Cardiac muscle cell (in vitro differentiated cells and primary cell): ENCODE results near the gene RIMS3. TPM values are rescaled to one million over a fixed set of nuclear protein-coding genes. Genes with fewer than 3 reads are reported as not detected.

Experiments used
- DNase-seq, 2 donors: peaks; one replicate each; pipeline versions ENCODE4 v3.0.0 to v3.0.0-alpha.2; 2010 to 2017; ENCODE audit warnings: low read depth in 1 of 2, low spot score in 1 of 2
- H3K27ac ChIP-seq: fragments of 200-600 bp; sonication (generic); 2 replicates; pipeline ENCODE4 v1.5.1; 2016
- H3K27me3 ChIP-seq: fragments of 200-600 bp; sonication (generic); 2 replicates; pipeline ENCODE4 v1.6.0; 2016; ENCODE audit warnings: control low read depth
- H3K36me3 ChIP-seq: fragments of 200-600 bp; sonication (generic); 2 replicates; pipeline ENCODE4 v1.5.1; 2016; ENCODE audit warnings: control low read depth
- H3K4me1 ChIP-seq: fragments of 200-600 bp; sonication (generic); 2 replicates; pipeline ENCODE4 v1.8.1; 2017; ENCODE audit warnings: low read depth, mild to moderate bottlenecking, mixed run types
- H3K4me3 ChIP-seq: fragments of 200-600 bp; sonication (generic); 2 replicates; pipeline ENCODE4 v1.5.1; 2016; ENCODE audit warnings: mild to moderate bottlenecking
- H3K9me3 ChIP-seq: fragments of 200-600 bp; sonication (generic); 2 replicates; pipeline ENCODE4 v1.5.1; 2017; ENCODE audit warnings: low read depth, mild to moderate bottlenecking, control low read depth
- CTCF ChIP-seq: IDR thresholded peaks from 2 replicates; pipeline ENCODE4 v1.5.1; 2012; ENCODE audit warnings: low read depth, mild to moderate bottlenecking, low read length
- polyA plus RNA-seq: library from polyadenylated mRNA; unstranded; fragments of >200 nt; fragmentation: Nextera tagmentation; extraction: Ambion mirVana; gene quantifications from 2 replicates; pipeline ENCODE4 v1.2.1, GENCODE V29; 2016
- total RNA-seq: library from RNA; depleted of rRNA; stranded (reverse); fragments of >200 nt; gene quantifications from 2 replicates; pipeline ENCODE4 v1.2.3, GENCODE V29; 2016

The RIMS3 gene
- total and polyA plus RNA-seq, 2 experiments from 2014 or later, result 29.7 to 39.3 TPM

GRCh38 chr1:40651138-40651857, 14.2 kb downstream of the RIMS3 start:
- no peak for TF ChIP-seq CTCF
- Histone ChIP-seq H3K4me3 (no peak overlapping the region), H3K27me3 (no peaks in the 10 kb centered on the region), H3K4me1 (peaks cover 16% of the 10 kb centered on the region), H3K9me3 (no peaks in the 10 kb centered on the region), H3K27ac (no peak overlapping the region), H3K36me3 (no peaks in the 10 kb centered on the region)
- peak in 1 of 2 donors; percentile 48 for DNase-seq

- H3K4me1 ChIP-seq, result peaks cover 16% of the 10 kb centered on the region
- DNase-seq, result peak; percentile 18 to 44
Observed at GRCh38 chr1:40650075-40650474, 15.4 kb downstream of the RIMS3 start.

GRCh38 chr1:40649592-40649930, 15.9 kb downstream of the RIMS3 start:
- H3K9me3 ChIP-seq, result no peaks in the 10 kb centered on the region
- H3K27ac ChIP-seq, result no peak overlapping the region
- H3K4me3 ChIP-seq, result no peak overlapping the region
- no peaks in the 10 kb centered on the region for H3K36me3 ChIP-seq
- no peaks in the 10 kb centered on the region for H3K27me3 ChIP-seq
- no peak for DNase-seq
- H3K4me1 ChIP-seq, result peaks cover 16% of the 10 kb centered on the region
- TF ChIP-seq CTCF, result no peak

More at GRCh38 chr1:40650075-40650474, 15.4 kb downstream of the RIMS3 start:
- no peaks in the 10 kb centered on the region for H3K27me3 ChIP-seq
- peak; percentile 43 for TF ChIP-seq CTCF
- H3K36me3 ChIP-seq, result no peaks in the 10 kb centered on the region
- no peaks in the 10 kb centered on the region for H3K9me3 ChIP-seq
- H3K4me3 ChIP-seq, result no peak overlapping the region
- H3K27ac ChIP-seq, result no peak overlapping the region

- TF ChIP-seq CTCF, result no peak
- Histone ChIP-seq H3K27me3 (no peaks in the 10 kb centered on the region), H3K9me3 (no peaks in the 10 kb centered on the region), H3K27ac (no peak overlapping the region), H3K36me3 (no peaks in the 10 kb centered on the region), H3K4me3 (no peak overlapping the region), H3K4me1 (peaks cover 13% of the 10 kb centered on the region)
- no peak for DNase-seq
Observed at GRCh38 chr1:40648928-40649591, 16.4 kb downstream of the RIMS3 start.

GRCh38 chr1:40648200-40648599, 17.3 kb downstream of the RIMS3 start:
- no peak for TF ChIP-seq CTCF
- H3K36me3 ChIP-seq, result no peaks in the 10 kb centered on the region
- peaks cover 13% of the 10 kb centered on the region for H3K4me1 ChIP-seq
- DNase-seq, result no peak
- H3K9me3 ChIP-seq, result no peaks in the 10 kb centered on the region
- no peak overlapping the region for H3K27ac ChIP-seq
- H3K27me3 ChIP-seq, result no peaks in the 10 kb centered on the region
- no peak overlapping the region for H3K4me3 ChIP-seq
